ENCODE results near the gene MYL9. TPM values are rescaled to one million over a fixed set of nuclear protein-coding genes. Genes with fewer than 3 reads are reported as not detected.

MYL9 gene
- total and polyA plus RNA-seq, 2 of the 4 experiments (the other 2 are of a cell fraction): 97.5 to 425 TPM

- in situ Hi-C loops (cut with MboI; ENCODE audit: low sequenced_read_pairs): no loop called here
- Histone ChIP-seq H4K91ac (ENCODE audit: insufficient read depth, low read depth, low read length) (no peak overlapping the region), H4K20me1 (ENCODE audit: insufficient read depth, low read length) (peaks cover 14% of the 10 kb centered on the region), H3K4me1 (ENCODE audit: control insufficient read depth, insufficient read depth, low read length) (no peaks in the 10 kb centered on the region), H3K18ac (ENCODE audit: low read depth, low read length) (no peak overlapping the region), H3K79me1 (ENCODE audit: low read depth in 1 of 2, low read length in 2 of 2) (peaks cover 17 to 26% of the 10 kb centered on the region in 2 experiments), H3K27me3 (ENCODE audit: control insufficient read depth, insufficient read depth, low read length) (no peaks in the 10 kb centered on the region), H4K5ac (ENCODE audit: low read depth, low read length) (no peak overlapping the region), H2BK120ac (ENCODE audit: low read depth, low read length) (no peak overlapping the region), H2BK20ac (ENCODE audit: low read depth, low read length) (no peak overlapping the region), H3K4me3 (ENCODE audit: insufficient read depth, low read depth, low read length) (no peak overlapping the region), H3K14ac (replicated peaks; ENCODE audit: low read depth, low read length) (no peak overlapping the region), H3K9me1 (ENCODE audit: insufficient read depth, low read length) (peaks cover 12% of the 10 kb centered on the region), H3K36me3 (ENCODE audit: control insufficient read depth, insufficient read depth, low read length) (peaks cover 34% of the 10 kb centered on the region), H2BK5ac (ENCODE audit: low read depth, low read length, poor library complexity, severe bottlenecking) (no peak overlapping the region), H3K56ac (ENCODE audit: extremely low read depth, insufficient read depth, low read length) (no peak overlapping the region), H3K4ac (ENCODE audit: low read depth, low read length) (no peak overlapping the region), H4K8ac (ENCODE audit: low read depth in 2 of 2, low read length in 2 of 2) (no peak overlapping the region), H2AK5ac (ENCODE audit: low read depth, low read length) (no peak overlapping the region), H2AK9ac (replicated peaks; ENCODE audit: low read depth, low read length, poor library complexity) (no peak overlapping the region), H3K4me2 (ENCODE audit: low read depth, low read length) (no peak overlapping the region), H3K9ac (ENCODE audit: low read depth, low read length) (no peak overlapping the region), H3K27ac (ENCODE audit: insufficient read depth, low read length) (no peak overlapping the region), H3K9me3 (ENCODE audit: control insufficient read depth, insufficient read depth, low read length) (no peaks in the 10 kb centered on the region), H2BK15ac (ENCODE audit: low read depth, low read length) (no peak overlapping the region), H3K23ac (ENCODE audit: low read depth, low read length) (no peak overlapping the region), H2AFZ (replicated peaks; ENCODE audit: low read length, poor library complexity) (no peak overlapping the region)
- TF ChIP-seq MXI1 (IDR thresholded peaks at IDR 0.05; ENCODE audit: borderline replicate concordance, low read depth, low read length) (no peak), RAD21 (IDR thresholded peaks at IDR 0.05; ENCODE audit: low read length) (no peak), MAFK (IDR thresholded peaks at IDR 0.05; ENCODE audit: low read depth, low read length) (no peak), FOS (IDR thresholded peaks at IDR 0.05; ENCODE audit: low read depth, low read length) (no peak), ELK1 (IDR thresholded peaks at IDR 0.05; ENCODE audit: borderline replicate concordance, low read depth, low read length) (no peak), CHD1 (IDR thresholded peaks at IDR 0.05; ENCODE audit: low read depth, low read length) (no peak), RCOR1 (IDR thresholded peaks at IDR 0.05; ENCODE audit: insufficient replicate concordance, low read length) (no peak), MAZ (IDR thresholded peaks at IDR 0.05; ENCODE audit: borderline replicate concordance, low read depth, low read length) (no peak), CTCF (conservative IDR thresholded peaks at IDR 0.05; ENCODE audit: low read depth, low read length) (no peak), NFE2L2 (IDR thresholded peaks at IDR 0.05; ENCODE audit: low read depth, low read length) (no peak), RFX5 (IDR thresholded peaks at IDR 0.05; ENCODE audit: low read depth, low read length) (no peak), BHLHE40 (IDR thresholded peaks at IDR 0.05; ENCODE audit: low read depth, low read length) (no peak), SMC3 (IDR thresholded peaks at IDR 0.05; ENCODE audit: low read depth, low read length) (no peak), CEBPB (IDR thresholded peaks at IDR 0.05; ENCODE audit: low read depth, low read length) (no peak), POLR2A (IDR thresholded peaks at IDR 0.05; ENCODE audit: low read depth, low read length) (no peak)
- TF ChIP-seq, protein P1, sequence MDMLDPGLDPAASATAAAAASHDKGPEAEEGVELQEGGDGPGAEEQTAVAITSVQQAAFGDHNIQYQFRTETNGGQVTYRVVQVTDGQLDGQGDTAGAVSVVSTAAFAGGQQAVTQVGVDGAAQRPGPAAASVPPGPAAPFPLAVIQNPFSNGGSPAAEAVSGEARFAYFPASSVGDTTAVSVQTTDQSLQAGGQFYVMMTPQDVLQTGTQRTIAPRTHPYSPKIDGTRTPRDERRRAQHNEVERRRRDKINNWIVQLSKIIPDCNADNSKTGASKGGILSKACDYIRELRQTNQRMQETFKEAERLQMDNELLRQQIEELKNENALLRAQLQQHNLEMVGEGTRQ (IDR thresholded peaks at IDR 0.05; ENCODE audit: low read depth, low read length): no peak
- DNase-seq (no peak), ATAC-seq (ENCODE audit: low read depth) (no peak)
- BruUV-seq (replicated peaks): no TSS peak
- 100% methylated on average over 1 of the region's 4 CpGs; no CpG with 5 or more reads in 1 of the 2 experiments for WGBS, 2 experiments (ENCODE audit: extremely low coverage in 2 of 2, insufficient read length in 1 of 2)
- dilution Hi-C loops (cut with HindIII; ENCODE audit: low sequenced_read_pairs, unreplicated experiment): no loop called here
- POLR2A ChIA-PET (ENCODE audit: unreplicated experiment): no interaction called here
- CTCF ChIA-PET: no interaction called here
- intact Hi-C loops (cut with micrococcal nuclease): no loop called here
Observed at GRCh38 chr20:36582821-36583220, 41.5 kb downstream of the MYL9 start.
